SK-N-SH (cell line): Measurements from ENCODE around the gene C2orf49. TPM values are rescaled to one million over a fixed set of nuclear protein-coding genes. Genes with fewer than 3 reads are reported as not detected.

Experiments
- CTCF ChIA-PET: fragments of 300-600, 350-600 bp; formaldehyde crosslinking; extraction: SDS; loops from one replicate; lab custom pipeline; 2021; lab: Yijun Ruan, JAX
- POLR2A ChIA-PET: fragments of 350-600 bp; sonication (Branson Sonifier 250); formaldehyde crosslinking; extraction: SDS; loops from one replicate; lab custom pipeline; 2020; ENCODE audit warnings: antibody characterized with exemption, inconsistent platforms; lab: Yijun Ruan, JAX
- DNase-seq: peaks from one replicate; pipeline ENCODE4 v3.0.0; 2012
- H2AFZ ChIP-seq: fragments of 200-600 bp; sonication (generic); 2 replicates; pipeline ENCODE4 v1.8.1; 2016; ENCODE audit warnings: antibody characterized with exemption, mild to moderate bottlenecking, low read depth
- H3F3A ChIP-seq: fragments of 200-600 bp; sonication (generic); replicated peaks from 2 replicates; pipeline ENCODE3; 2016; ENCODE audit warnings: antibody characterized with exemption, mild to moderate bottlenecking; ENCODE audit not compliant: insufficient read depth
- H3K27ac ChIP-seq, 2 experiments: fragments of 200-500 bp in 1 of 2; fragments of 200-600 bp in 1 of 2; sonication (Bioruptor generic) in 1 of 2; sonication (generic), shearing (Covaris generic) in 1 of 2; 2 replicates each; pipeline versions ENCODE4 v1.5.1 to v1.6.1; 2014 to 2016; ENCODE audit warnings: low read depth in 2 of 2, inconsistent platforms in 1 of 2, low read length in 1 of 2, mild to moderate bottlenecking in 1 of 2, mixed read lengths in 1 of 2
- H3K27me3 ChIP-seq: fragments of 200-600 bp; sonication (generic), shearing (Covaris generic); 2 replicates; pipeline ENCODE4 v1.6.1; 2016; ENCODE audit warnings: mixed run types; ENCODE audit not compliant: insufficient read depth
- H3K36me3 ChIP-seq, 2 experiments: fragments of 200-500 bp in 1 of 2; fragments of 200-600 bp in 1 of 2; sonication (Bioruptor generic) in 1 of 2; sonication (generic) in 1 of 2; replicated peaks in 1 of 2; 2 replicates each; pipeline versions ENCODE3 to v1.5.1; 2014 to 2016; ENCODE audit warnings: low read length in 1 of 2, mild to moderate bottlenecking in 1 of 2; ENCODE audit not compliant: insufficient read depth in 2 of 2, control insufficient read depth in 1 of 2
- H3K4me1 ChIP-seq, 2 experiments: fragments of 200-500 bp in 1 of 2; fragments of 200-600 bp in 1 of 2; sonication (Bioruptor generic) in 1 of 2; sonication (generic), shearing (Covaris generic) in 1 of 2; 2 replicates each; pipeline versions ENCODE4 v1.5.1 to v1.6.1; 2014 to 2016; ENCODE audit warnings: low read depth in 1 of 2, low read length in 1 of 2, mixed run types in 1 of 2; ENCODE audit not compliant: insufficient read depth in 2 of 2, control insufficient read depth in 1 of 2
- H3K4me2 ChIP-seq: fragments of 200-600 bp; sonication (generic), shearing (Covaris generic); 2 replicates; pipeline ENCODE4 v1.6.1; 2017; ENCODE audit warnings: mixed run types
- H3K4me3 ChIP-seq, 2 experiments: fragments of 200-500 bp in 1 of 2; fragments of 200-600 bp in 1 of 2; sonication (Bioruptor generic) in 1 of 2; sonication (generic), shearing (Covaris generic) in 1 of 2; 2 replicates each; pipeline versions ENCODE4 v1.5.1 to v1.8.1; 2014 to 2016; ENCODE audit warnings: low read depth in 2 of 2, inconsistent platforms in 1 of 2, low read length in 1 of 2, mild to moderate bottlenecking in 1 of 2, mixed read lengths in 1 of 2, moderate library complexity in 1 of 2
- H3K79me2 ChIP-seq: fragments of 200-600 bp; sonication (generic); 2 replicates; pipeline ENCODE4 v1.8.1; 2017; ENCODE audit warnings: mild to moderate bottlenecking; ENCODE audit not compliant: insufficient read depth
- H3K9ac ChIP-seq: fragments of 200-600 bp; sonication (generic); 2 replicates; pipeline ENCODE4 v1.6.1; 2017; ENCODE audit warnings: mixed run types
- H3K9me2 ChIP-seq: fragments of 200-600 bp; sonication (generic); 2 replicates; pipeline ENCODE4 v1.6.1; 2017; ENCODE audit warnings: mixed run types
- H3K9me3 ChIP-seq: fragments of 200-600 bp; sonication (generic); 2 replicates; pipeline ENCODE4 v1.6.1; 2017; ENCODE audit warnings: mixed run types, mild to moderate bottlenecking, moderate library complexity
- H4K20me1 ChIP-seq: fragments of 200-600 bp; sonication (generic); 2 replicates; pipeline ENCODE4 v1.6.1; 2017; ENCODE audit warnings: mild to moderate bottlenecking, mixed run types; ENCODE audit not compliant: insufficient read depth
- CTCF ChIP-seq: fragments of 200-600 bp; sonication (generic); IDR thresholded peaks from 2 replicates; pipeline ENCODE4 v1.6.1; 2017; ENCODE audit warnings: antibody characterized with exemption, mild to moderate bottlenecking, moderate library complexity
- EZH2phosphoT487 ChIP-seq: fragments of 200-600 bp; sonication (generic); IDR thresholded peaks from 2 replicates; pipeline ENCODE4 v1.6.1; 2017; ENCODE audit warnings: low read depth, mixed run types, mild to moderate bottlenecking, antibody characterized with exemption, moderate library complexity, borderline replicate concordance
- JUND ChIP-seq: IDR thresholded peaks from 2 replicates; pipeline ENCODE4 v1.4.0; 2012
- MAX ChIP-seq: IDR thresholded peaks from 2 replicates; pipeline ENCODE4 v1.4.0; 2012; ENCODE audit warnings: low read depth
- MXI1 ChIP-seq: IDR thresholded peaks from 2 replicates; pipeline ENCODE4 v1.6.1; 2012; ENCODE audit warnings: mild to moderate bottlenecking, low read depth, low read length, improper control_type of control experiment
- NFIC ChIP-seq: IDR thresholded peaks from 2 replicates; pipeline ENCODE4 v1.4.0; 2012; ENCODE audit warnings: borderline replicate concordance
- NRF1 ChIP-seq: IDR thresholded peaks from 2 replicates; pipeline ENCODE4 v1.6.1; 2012; ENCODE audit warnings: low read depth, mild to moderate bottlenecking, low read length
- RAD21 ChIP-seq: IDR thresholded peaks from 2 replicates; pipeline ENCODE4 v1.6.1; 2012; ENCODE audit warnings: mild to moderate bottlenecking, low read length
- RCOR1 ChIP-seq: fragments of 150-350 bp; IDR thresholded peaks from 2 replicates; pipeline ENCODE4 v1.6.1; 2017; ENCODE audit warnings: antibody characterized with exemption, low read length
- REST ChIP-seq: IDR thresholded peaks from 2 replicates; pipeline ENCODE4 v1.6.1; 2012; ENCODE audit warnings: mild to moderate bottlenecking, low read depth, low read length, moderate library complexity
- RXRA ChIP-seq: IDR thresholded peaks from 2 replicates; pipeline ENCODE4 v1.4.0; 2012; ENCODE audit warnings: low read depth, mild to moderate bottlenecking, borderline replicate concordance
- SIN3A ChIP-seq: IDR thresholded peaks from 2 replicates; pipeline ENCODE4 v1.6.1; 2012; ENCODE audit warnings: low read depth, mild to moderate bottlenecking, low read length, moderate library complexity, borderline replicate concordance
- SMC3 ChIP-seq: IDR thresholded peaks from 2 replicates; pipeline ENCODE4 v1.6.1; 2012; ENCODE audit warnings: low read depth, low read length, improper control_type of control experiment
- TCF12 ChIP-seq: IDR thresholded peaks from 2 replicates; pipeline ENCODE4 v1.4.0; 2012
- TEAD4 ChIP-seq: IDR thresholded peaks from 2 replicates; pipeline ENCODE4 v1.4.0; 2012; ENCODE audit warnings: mild to moderate bottlenecking, borderline replicate concordance; ENCODE audit not compliant: insufficient read depth
- WGBS: methylation state at CpG from one replicate; pipeline ENCODE4 v1.1.6; 2017; ENCODE audit warnings: low lambda C conversion rate; 5-methylcytosine and 5-hydroxymethylcytosine counted together
- polyA plus RNA-seq, 3 experiments: library from polyadenylated mRNA; depleted of rRNA; stranded (reverse); fragments of >200 nt; gene quantifications; 2 replicates each; pipeline ENCODE4 v1.2.3, GENCODE V29; 2012

The C2orf49 gene
- polyA plus RNA-seq, 1 of the 3 experiments (the other 2 are of a cell fraction) = 7.6 TPM

GRCh38 chr2:105294844-105295481 is 42.4 kb upstream of the C2orf49 start:
- Histone ChIP-seq H4K20me1 (no peaks in the 10 kb centered on the region), H3K36me3 (peaks cover 21 to 43% of the 10 kb centered on the region in 2 experiments), H3K9me3 (no peaks in the 10 kb centered on the region), H3K4me2 (no peak overlapping the region), H3F3A (peaks cover 7% of the 10 kb centered on the region), H3K27ac (no peak overlapping the region), H2AFZ (no peak overlapping the region), H3K4me1 (peaks cover 0 to 3% of the 10 kb centered on the region in 2 experiments; a peak in 1 of 4 replicates), H3K9ac (no peak overlapping the region), H3K79me2 (no peaks in the 10 kb centered on the region; the same call in 1 of the 2 replicates), H3K9me2 (no peaks in the 10 kb centered on the region), H3K27me3 (no peaks in the 10 kb centered on the region), H3K4me3 (no peak overlapping the region)
- DNase-seq = peak; percentile 82
- CTCF ChIA-PET = interaction anchor here (0.7 to 3.9 kb wide), 27 partner anchors 9 to 252 kb away, joined by 3 to 42 read pairs (median 4); partner anchors contain the start of gene GPR45
- POLR2A ChIA-PET = no interaction called here
- TF ChIP-seq RAD21 (peak; percentile 82), CTCF (peak; percentile 73), NFIC (no peak), RCOR1 (peak; percentile 38; the same call in 1 of the 2 replicates), SMC3 (peak; percentile 59), MXI1 (peak; percentile 61; the same call in 1 of the 2 replicates)
- 41% methylated on average over 5 of the region's 5 CpGs for WGBS

- peaks cover 7% of the 10 kb centered on the region for H3F3A ChIP-seq
- H3K9me3 ChIP-seq = no peaks in the 10 kb centered on the region
- ChIA-PET POLR2A (no interaction called here), CTCF (interaction anchor here (0.8 to 2.4 kb wide), 6 partner anchors 9 to 251 kb away, joined by 3 to 14 read pairs (median 7); no protein-coding TSS in a partner anchor)
- H2AFZ ChIP-seq = no peak overlapping the region
- TF ChIP-seq SIN3A (no peak), REST (no peak), RXRA (no peak), NFIC (no peak), MAX (no peak), EZH2phosphoT487 (no peak), NRF1 (no peak), TEAD4 (no peak), TCF12 (no peak), JUND (no peak), RAD21 (no peak), MXI1 (no peak)
- no peak overlapping the region for H3K27ac ChIP-seq
- H3K4me3 ChIP-seq = no peak overlapping the region
- no peak overlapping the region for H3K9ac ChIP-seq
- H3K4me1 ChIP-seq = peaks cover 0 to 3% of the 10 kb centered on the region in 2 experiments; a peak in 1 of 4 replicates
- H4K20me1 ChIP-seq = no peaks in the 10 kb centered on the region
- no peak for DNase-seq
- no peaks in the 10 kb centered on the region for H3K27me3 ChIP-seq
- no peak overlapping the region for H3K4me2 ChIP-seq
- peaks cover 20 to 42% of the 10 kb centered on the region in 2 experiments for H3K36me3 ChIP-seq
- H3K9me2 ChIP-seq = no peaks in the 10 kb centered on the region
- H3K79me2 ChIP-seq = peaks cover under 1% of the 10 kb centered on the region; the same call in 1 of the 2 replicates
- 94% methylated on average over 7 of the region's 7 CpGs for whole genome bisulfite sequencing
These were observed 41.2 kb upstream of the C2orf49 start for GRCh38 chr2:105296017-105296611.
